ENCODE data around the gene SLC6A12. TPM values are rescaled to one million over a fixed set of nuclear protein-coding genes. Genes with fewer than 3 reads are reported as not detected.

The SLC6A12 gene
- total RNA-seq, 4 donors from 2014 or later = 0.57 TPM; not detected in 3

DNA sequence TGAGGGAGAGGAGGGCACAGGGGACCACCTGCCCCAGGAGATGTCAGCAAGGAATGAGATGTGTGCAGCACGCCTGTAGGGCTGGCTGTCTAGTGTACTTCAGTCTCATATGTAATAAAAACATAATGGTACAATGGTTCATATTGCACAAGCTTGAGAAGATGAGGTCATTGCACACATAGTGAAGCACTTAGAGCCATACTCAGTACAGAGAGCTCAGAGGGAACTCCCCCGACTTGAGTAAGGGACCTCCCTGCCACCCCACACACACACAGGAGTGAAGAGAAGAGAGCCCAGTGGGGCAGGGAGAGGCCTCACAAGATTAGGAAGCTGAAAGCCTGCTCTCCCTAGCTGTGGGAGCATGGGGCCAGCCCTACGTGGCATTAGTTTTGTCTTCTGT, 61.5 kb downstream of the SLC6A12 start:
- H3K4me3 ChIP-seq = no peak overlapping the region
- no peak for DNase-seq
- peaks cover 0 to 54% (median 0%) of the 10 kb centered on the region in 4 donors for H3K27me3 ChIP-seq
- intact Hi-C loops (cut with DNase I) = no loop called here
- no peaks in the 10 kb centered on the region for H3K9me3 ChIP-seq
- H3K27ac ChIP-seq = no peak overlapping the region
- H3K36me3 ChIP-seq = no peaks in the 10 kb centered on the region
- no peak for TF ChIP-seq CTCF (IDR thresholded peaks at IDR 0.05)
- no peak for TF ChIP-seq POLR2A (IDR thresholded peaks at IDR 0.05)
- peaks cover 0 to 8% (median 7%) of the 10 kb centered on the region in 3 donors for H3K4me1 ChIP-seq
- WGBS, 2 donors = 50 to 64% methylated on average over 2 to 3 of the region's 3 CpGs

DNA sequence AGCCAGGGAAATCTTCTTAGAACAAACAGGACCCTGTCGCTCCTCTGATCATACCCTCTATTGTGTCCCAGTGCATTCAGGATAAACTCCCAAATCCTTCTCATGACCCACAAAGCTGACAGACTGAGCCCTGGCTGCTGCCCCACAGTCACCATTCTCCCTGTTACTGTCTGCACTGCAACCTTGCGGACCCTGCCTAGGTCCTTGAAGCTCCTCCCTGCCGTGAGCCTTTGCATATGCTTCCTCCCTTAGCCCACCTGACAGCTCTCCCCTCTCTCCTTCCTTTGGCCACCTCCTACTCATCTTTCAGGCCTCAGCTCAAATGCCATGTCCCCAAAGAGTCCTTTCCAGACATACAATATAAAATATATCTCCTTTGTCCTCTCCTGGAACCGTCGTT, 62.4 kb downstream of the SLC6A12 start:
- TF ChIP-seq POLR2A (IDR thresholded peaks at IDR 0.05) (no peak), CTCF (IDR thresholded peaks at IDR 0.05) (no peak)
- no peak for DNase-seq

DNA sequence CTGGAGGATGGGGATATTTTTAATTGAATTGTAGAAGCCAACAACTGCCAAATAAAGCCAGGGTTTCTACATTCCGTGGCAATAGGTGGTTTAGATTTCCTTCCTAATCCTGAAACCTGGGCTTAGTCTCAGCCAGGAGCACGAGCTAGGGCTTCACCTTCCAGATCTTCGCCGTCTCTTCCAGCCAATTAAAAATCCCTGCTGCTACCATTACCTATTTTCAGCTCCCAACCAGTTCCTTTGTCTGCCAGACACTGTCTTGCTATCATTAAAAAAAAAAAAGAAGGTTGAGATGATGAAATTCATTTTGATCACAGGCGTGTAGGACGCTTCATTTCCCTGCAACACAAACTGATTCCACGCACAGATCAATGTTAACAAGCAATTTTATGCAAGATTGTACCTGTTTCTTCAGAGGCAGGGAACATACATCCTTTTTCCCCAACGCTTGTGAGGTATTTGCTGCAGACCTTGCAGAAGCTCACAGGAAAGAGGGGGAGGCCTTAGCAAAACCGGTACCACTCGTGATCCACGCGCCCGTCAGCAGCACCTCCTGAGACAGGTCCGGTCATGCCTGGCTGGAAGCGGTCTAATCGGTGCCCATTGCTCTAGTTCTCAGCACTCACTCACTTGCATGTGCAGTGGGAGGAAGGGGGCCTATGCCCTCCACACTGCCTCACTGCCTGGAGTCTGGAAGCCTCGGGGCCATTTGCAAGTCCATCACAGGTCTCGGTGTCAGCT, 65.1 kb downstream of the SLC6A12 start:
- intact Hi-C loops (cut with DNase I) = no loop called here
- no peaks in the 10 kb centered on the region for H3K36me3 ChIP-seq
- no peak overlapping the region for H3K4me3 ChIP-seq
- 44 to 49% methylated on average over 15 to 17 of the region's 18 CpGs for WGBS, 2 donors
- TF ChIP-seq CTCF (IDR thresholded peaks at IDR 0.05) (no peak), POLR2A (IDR thresholded peaks at IDR 0.05) (no peak)
- DNase-seq = no peak
- H3K9me3 ChIP-seq = no peaks in the 10 kb centered on the region
- no peak overlapping the region for H3K27ac ChIP-seq
- H3K4me1 ChIP-seq = peaks cover 10 to 29% (median 16%) of the 10 kb centered on the region in 3 donors
- peaks cover 0 to 35% (median 0%) of the 10 kb centered on the region in 4 donors for H3K27me3 ChIP-seq

More for the DNA sequence above, 62.4 kb downstream of the SLC6A12 start:
- intact Hi-C loops (cut with DNase I) = no loop called here
- Histone ChIP-seq H3K36me3 (no peaks in the 10 kb centered on the region), H3K9me3 (no peaks in the 10 kb centered on the region), H3K27me3 (peaks cover 0 to 54% (median 0%) of the 10 kb centered on the region in 4 donors), H3K27ac (no peak overlapping the region), H3K4me1 (peaks cover 0 to 8% (median 7%) of the 10 kb centered on the region in 3 donors), H3K4me3 (no peak overlapping the region)
- WGBS, 2 donors = 77 to 89% methylated on average over 5 of the region's 5 CpGs

DNA sequence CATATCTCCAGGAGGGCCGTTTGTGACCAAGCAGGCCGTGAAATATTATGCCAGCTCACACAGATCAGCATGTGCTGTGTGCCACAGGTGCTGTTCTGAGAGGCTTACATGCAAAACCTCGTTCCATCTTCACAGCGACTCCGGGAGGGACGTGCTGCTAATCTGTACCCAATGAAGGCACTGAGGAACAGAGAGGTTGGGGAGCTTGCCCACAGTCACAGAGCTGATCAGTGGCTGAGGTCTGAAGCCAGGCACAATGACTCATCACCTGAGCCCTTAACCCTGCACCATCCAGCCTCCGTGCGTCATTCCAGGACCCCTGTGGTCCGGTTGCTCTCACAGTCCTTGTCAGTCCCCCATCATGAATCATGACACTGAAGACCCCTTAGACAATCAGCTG, 66.7 kb downstream of the SLC6A12 start:
- Histone ChIP-seq H3K4me3 (no peak overlapping the region), H3K27ac (no peak overlapping the region), H3K9me3 (no peaks in the 10 kb centered on the region), H3K4me1 (peaks cover 12 to 38% (median 16%) of the 10 kb centered on the region in 3 donors), H3K36me3 (no peaks in the 10 kb centered on the region), H3K27me3 (peaks cover 0 to 32% (median 0%) of the 10 kb centered on the region in 4 donors)
- 90 to 91% methylated on average over 4 to 7 of the region's 9 CpGs for WGBS, 2 donors
- intact Hi-C loops (cut with DNase I) = no loop called here
- TF ChIP-seq CTCF (IDR thresholded peaks at IDR 0.05) (no peak), POLR2A (IDR thresholded peaks at IDR 0.05) (no peak)
- no peak for DNase-seq

DNA sequence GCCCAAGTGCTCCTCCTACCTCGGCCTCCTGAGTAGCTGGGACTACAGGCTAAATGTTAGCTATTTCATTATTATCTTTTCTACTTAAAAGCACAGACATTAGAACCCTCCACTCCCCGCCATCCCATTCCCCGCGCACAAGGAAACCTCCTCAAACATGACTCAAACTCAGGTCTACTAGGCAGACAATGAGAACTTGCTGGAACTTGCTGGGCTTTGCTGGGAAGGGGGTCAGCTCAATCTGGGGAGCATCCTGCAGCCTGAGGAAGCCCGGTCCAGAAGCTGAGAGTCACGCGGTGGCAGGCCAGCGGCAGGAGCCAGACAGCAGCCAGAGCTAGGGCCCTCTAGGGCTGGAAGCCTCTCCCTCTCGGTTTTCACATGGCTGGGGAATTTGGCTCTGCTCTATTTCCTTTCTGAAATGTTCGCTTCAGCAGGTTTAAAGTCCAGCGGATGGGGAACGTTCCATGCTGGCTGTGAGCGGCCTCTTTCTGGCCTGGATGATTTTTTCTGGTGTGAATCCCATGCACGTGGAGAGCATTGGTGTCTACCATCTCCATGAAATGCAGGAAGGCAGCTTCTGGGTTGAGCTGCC, 68.5 kb downstream of the SLC6A12 start:
- no peak for TF ChIP-seq POLR2A (IDR thresholded peaks at IDR 0.05)
- TF ChIP-seq CTCF (IDR thresholded peaks at IDR 0.05) = no peak
- Histone ChIP-seq H3K4me1 (peaks cover 12 to 38% (median 16%) of the 10 kb centered on the region in 3 donors), H3K27ac (peak overlapping the region in 3 of 4 donors; percentile 26 to 63 (median 36)), H3K4me3 (no peak overlapping the region), H3K9me3 (no peaks in the 10 kb centered on the region), H3K27me3 (peaks cover 0 to 33% (median 0%) of the 10 kb centered on the region in 4 donors), H3K36me3 (no peaks in the 10 kb centered on the region)
- no peak for DNase-seq
- WGBS, 2 donors = 39 to 57% methylated on average over 10 to 11 of the region's 14 CpGs
- intact Hi-C loops (cut with DNase I) = no loop called here
